Peyer's patch (tissue), 4 donors: ENCODE measurements around the gene MORF4L2.
"Not testable (repeated sequence)": the region's sequence is repeated elsewhere in the genome, so short reads cannot be mapped to it uniquely, and the experiment has no call there.

Source experiments
- POLR2A ChIP-seq, 2 donors: fragments of 450-650 bp; IDR thresholded peaks; one replicate each; pipeline ENCODE4 v1.5.1; 2017; ENCODE audit warnings: antibody characterized with exemption in 2 of 2, mild to moderate bottlenecking in 2 of 2, moderate library complexity in 2 of 2
- TF ChIP-seq, protein P1 (sequence below), 6 experiments: fragments of 450-650 bp in 4 of 6; fragments of 200-600 bp in 2 of 6; sonication (generic) in 1 of 6; IDR thresholded peaks; one replicate each; pipeline ENCODE4 v1.5.1; 2017 to 2019; ENCODE audit warnings: antibody characterized with exemption in 6 of 6, mild to moderate bottlenecking in 3 of 6, moderate library complexity in 1 of 6

- TF ChIP-seq POLR2A (IDR thresholded peaks at IDR 0.05) = not testable (repeated sequence)
- TF ChIP-seq, protein P1, sequence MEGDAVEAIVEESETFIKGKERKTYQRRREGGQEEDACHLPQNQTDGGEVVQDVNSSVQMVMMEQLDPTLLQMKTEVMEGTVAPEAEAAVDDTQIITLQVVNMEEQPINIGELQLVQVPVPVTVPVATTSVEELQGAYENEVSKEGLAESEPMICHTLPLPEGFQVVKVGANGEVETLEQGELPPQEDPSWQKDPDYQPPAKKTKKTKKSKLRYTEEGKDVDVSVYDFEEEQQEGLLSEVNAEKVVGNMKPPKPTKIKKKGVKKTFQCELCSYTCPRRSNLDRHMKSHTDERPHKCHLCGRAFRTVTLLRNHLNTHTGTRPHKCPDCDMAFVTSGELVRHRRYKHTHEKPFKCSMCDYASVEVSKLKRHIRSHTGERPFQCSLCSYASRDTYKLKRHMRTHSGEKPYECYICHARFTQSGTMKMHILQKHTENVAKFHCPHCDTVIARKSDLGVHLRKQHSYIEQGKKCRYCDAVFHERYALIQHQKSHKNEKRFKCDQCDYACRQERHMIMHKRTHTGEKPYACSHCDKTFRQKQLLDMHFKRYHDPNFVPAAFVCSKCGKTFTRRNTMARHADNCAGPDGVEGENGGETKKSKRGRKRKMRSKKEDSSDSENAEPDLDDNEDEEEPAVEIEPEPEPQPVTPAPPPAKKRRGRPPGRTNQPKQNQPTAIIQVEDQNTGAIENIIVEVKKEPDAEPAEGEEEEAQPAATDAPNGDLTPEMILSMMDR (IDR thresholded peaks at IDR 0.05) = not testable (repeated sequence)
Measured at GRCh38 chrX:103657066-103657465, 29.4 kb downstream of the MORF4L2 start.
